ENCODE results near the gene HS6ST2.

GRCh38 chrX:132740316-132741123 lies 217.9 kb downstream of the HS6ST2 start:
- TF ChIP-seq CTCF (optimal IDR thresholded peaks at IDR 0.05 in 1 of 3, IDR thresholded peaks at IDR 0.05 in 1 of 3, conservative IDR thresholded peaks at IDR 0.05 in 1 of 3; ENCODE audit: extremely low read depth in 1 of 3, insufficient read depth in 2 of 3, low read length in 3 of 3): peak; percentile 24 to 75 (median 58)
- TF ChIP-seq EZH2 (IDR thresholded peaks at IDR 0.05; ENCODE audit: low read length): no peak
